Heart left ventricle (tissue), 13 donors: Measurements from ENCODE around the gene ECM1.

ENCODE experiments used
- CTCF ChIP-seq, 12 donors: fragments of 200-600 bp; sonication (generic) in 4 of 12; IDR thresholded peaks; one replicate each; pipeline versions ENCODE4 v1.5.0 to v1.8.0; 2018 to 2022; ENCODE audit warnings: antibody characterized with exemption in 12 of 12, mild to moderate bottlenecking in 5 of 12
- POLR2A ChIP-seq, 2 donors: fragments of 450-650 bp; IDR thresholded peaks; one replicate each; pipeline ENCODE4 v1.6.1; 2017; ENCODE audit warnings: antibody characterized with exemption in 2 of 2, mild to moderate bottlenecking in 2 of 2, moderate library complexity in 2 of 2
- donor health status: ischemic (EF 13 %, LVEDD 7.1; RV severe dilation, severe dysfunction).
- donor health status: DM: no; HTN: yes; CAD: no.
- donor health status: DM: no; HTN: no; CAD: no.
- donor health status: ischemic (EF 25% LVEDD 6.9; RV normal size, moderate dysfunction).
- donor health status: ischemic (EF 25% LVEDD 5.7; RV mildly dilated, moderate dysfunction).
- donor health status: ischemic (EF 35%, LVEDD 5.7; RV mildly dilated, moderate dysfunction).
- donor health status: nonischemic (EF 11% LVEDD 7.7; RV severe dilation, severe dysfunction).
- donor health status: DM: yes; HTN: yes; CAD: no.
- donor health status: PGD.
- donor health status: ischemic (EF 29% LVEDD 5.4; RV normal size, mild dysfunction).
- donor health status: nonischemic (EF 23%, LVEDD 6.1; RV moderate dilation, normal function).

GRCh38 chr1:150477733-150478132 lies 30.2 kb upstream of the ECM1 start:
- TF ChIP-seq CTCF (IDR thresholded peaks at IDR 0.05): no peak
- TF ChIP-seq POLR2A (IDR thresholded peaks at IDR 0.05): no peak
